CD4-positive, alpha-beta T cell treated with Interleukin-17A for 1 hour (primary cell): ENCODE results near the gene C17orf114.

Experiments
- DNase-seq: peaks from one replicate; pipeline ENCODE4 v3.0.0-alpha.2; 2020

The C17orf114 gene

GRCh38 chr17:4822835-4823234, 20.7 kb upstream of the C17orf114 start:
- no peak for DNase-seq

GRCh38 chr17:4818276-4818675, 16.1 kb upstream of the C17orf114 start:
- no peak for DNase-seq

- DNase-seq, result no peak
Measured at GRCh38 chr17:4816826-4817225, 14.7 kb upstream of the C17orf114 start.

- no peak for DNase-seq
Measured at GRCh38 chr17:4815043-4815675, 13.0 kb upstream of the C17orf114 start.

- no peak for DNase-seq
Measured at GRCh38 chr17:4812690-4813089, 10.6 kb upstream of the C17orf114 start.

GRCh38 chr17:4811471-4811870, 9.3 kb upstream of the C17orf114 start:
- no peak for DNase-seq

GRCh38 chr17:4810696-4811290, 8.7 kb upstream of the C17orf114 start:
- DNase-seq, result no peak

- DNase-seq, result no peak
Measured at GRCh38 chr17:4808378-4808767, 6.2 kb upstream of the C17orf114 start.

- no peak for DNase-seq
Measured at GRCh38 chr17:4807605-4808377, 5.7 kb upstream of the C17orf114 start.

GRCh38 chr17:4806777-4807604, 4.9 kb upstream of the C17orf114 start, which contains the start of gene PLD2:
Gene PLD2 (plus strand): TSS chr17:4807152. CDS start chr17:4807773, 621 bp downstream.
- peak; percentile 88 for DNase-seq

- DNase-seq, result no peak
Measured at GRCh38 chr17:4806456-4806776, 4.3 kb upstream of the C17orf114 start.

GRCh38 chr17:4800462-4801196, 1.5 kb downstream of the C17orf114 start:
- DNase-seq, result no peak

GRCh38 chr17:4796552-4796920, 5.6 kb downstream of the C17orf114 start:
- DNase-seq, result no peak

- DNase-seq, result no peak
Measured at GRCh38 chr17:4795168-4795567, 7.0 kb downstream of the C17orf114 start.

GRCh38 chr17:4790705-4791088, 11.4 kb downstream of the C17orf114 start:
- DNase-seq, result no peak

- peak; percentile 84 for DNase-seq
Measured at GRCh38 chr17:4789951-4790704, 12.0 kb downstream of the C17orf114 start.

GRCh38 chr17:4789701-4789950, 12.5 kb downstream of the C17orf114 start:
- DNase-seq, result no peak

GRCh38 chr17:4788807-4789700, 13.1 kb downstream of the C17orf114 start, which contains the start of gene GLTPD2:
Gene GLTPD2 (plus strand): TSS chr17:4788964. CDS start chr17:4789012, 48 bp downstream.
- no peak for DNase-seq

- DNase-seq, result no peak
Measured at GRCh38 chr17:4788159-4788806, 13.8 kb downstream of the C17orf114 start.

- no peak for DNase-seq
Measured at GRCh38 chr17:4786516-4786915, 15.6 kb downstream of the C17orf114 start.
